ENCODE data around the gene HS1BP3.

The HS1BP3 gene

DNA sequence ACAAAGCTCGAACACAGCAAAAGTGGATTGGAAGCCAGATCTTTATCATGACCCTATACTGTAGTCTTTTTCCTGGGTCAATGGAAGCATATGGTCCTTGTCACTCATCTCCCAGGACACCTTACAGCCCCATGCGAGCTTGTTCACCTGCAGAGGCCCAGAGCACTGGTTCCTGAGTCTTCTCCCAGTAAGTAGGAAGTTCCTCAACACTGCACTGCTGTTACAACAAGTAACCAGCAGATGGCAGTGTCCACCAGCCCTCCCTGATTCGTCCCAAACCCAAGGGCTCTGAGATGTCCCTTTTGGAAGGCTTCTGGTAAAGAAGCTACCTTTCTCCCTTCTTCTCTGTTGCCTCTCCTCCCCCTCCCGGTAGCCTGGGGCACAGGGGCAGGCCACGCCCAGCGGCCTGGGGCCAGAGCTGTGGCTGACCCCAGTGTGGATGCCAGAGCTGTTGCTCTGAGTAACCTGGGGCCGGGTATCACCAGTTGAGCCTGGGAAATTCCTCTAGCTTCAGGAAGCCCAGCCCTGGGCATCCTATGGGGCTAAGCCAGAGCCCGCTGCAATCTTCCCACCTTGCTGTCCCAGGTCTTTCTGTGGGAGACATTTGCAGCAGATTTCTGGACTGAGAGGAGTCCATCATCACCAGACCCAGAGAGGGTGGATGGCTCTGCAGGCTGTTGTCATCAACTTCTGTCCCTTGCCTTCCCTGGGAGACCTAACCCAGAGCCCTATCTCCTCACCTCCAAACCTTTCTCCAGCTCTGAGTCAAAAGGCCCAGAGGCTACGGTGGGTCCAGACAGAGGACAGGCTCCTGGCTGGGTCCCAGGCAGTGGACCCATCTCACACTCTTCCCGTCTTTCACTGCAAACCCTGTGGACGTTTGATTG, 10.8 kb upstream of the HS1BP3 start:
- no peak overlapping the region for H2AFZ ChIP-seq (ENCODE audit: low read depth, low read length, severe bottlenecking)

DNA sequence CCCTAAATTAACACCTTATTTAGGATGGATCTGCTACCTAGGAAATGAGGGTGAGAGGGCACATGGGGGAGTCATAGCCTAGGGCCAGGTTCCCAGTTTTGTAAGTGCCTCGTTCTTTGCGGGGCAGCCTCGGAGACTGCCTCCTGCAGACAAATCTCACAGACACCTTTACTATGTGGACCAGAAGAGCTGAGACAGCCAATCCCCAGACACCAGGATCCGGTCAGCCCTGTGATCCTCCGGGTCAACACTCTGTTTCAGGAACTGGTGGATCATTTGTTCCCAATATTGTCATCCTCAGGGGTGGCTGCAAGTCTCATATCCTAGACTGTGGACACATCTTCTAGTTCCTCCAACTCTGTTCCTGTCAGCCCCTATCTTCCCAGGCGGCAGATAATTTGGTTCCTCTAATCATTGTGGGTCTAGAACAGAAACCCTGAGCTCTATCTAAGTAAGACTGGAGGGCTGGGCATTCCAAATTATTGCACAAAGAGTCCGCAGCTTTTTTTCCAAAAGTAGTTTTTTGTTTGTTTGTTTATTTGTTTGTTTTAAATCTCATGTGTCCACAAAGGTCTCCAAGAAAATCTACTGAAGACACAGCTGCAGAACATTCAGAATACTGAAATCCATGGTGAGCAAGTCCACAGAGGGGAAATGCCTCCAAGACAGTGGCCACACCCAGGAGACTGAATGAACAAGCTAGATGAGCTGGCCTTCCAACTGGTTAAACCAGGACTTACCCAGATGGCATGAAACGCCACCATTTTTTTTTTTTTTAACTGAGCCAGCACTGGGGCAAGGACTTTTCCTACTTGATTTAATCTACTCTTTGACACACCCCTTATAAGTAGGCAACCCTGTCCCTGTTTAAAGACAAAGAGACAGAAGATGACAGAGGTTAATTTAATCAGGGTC, 9.9 kb upstream of the HS1BP3 start:
- H3K4me2 ChIP-seq (ENCODE audit: low read depth, low read length, poor library complexity, severe bottlenecking) = no peak overlapping the region
- TF ChIP-seq EZH2phosphoT487 (conservative IDR thresholded peaks at IDR 0.05; ENCODE audit: low read length) = no peak
- TF ChIP-seq, protein P1, sequence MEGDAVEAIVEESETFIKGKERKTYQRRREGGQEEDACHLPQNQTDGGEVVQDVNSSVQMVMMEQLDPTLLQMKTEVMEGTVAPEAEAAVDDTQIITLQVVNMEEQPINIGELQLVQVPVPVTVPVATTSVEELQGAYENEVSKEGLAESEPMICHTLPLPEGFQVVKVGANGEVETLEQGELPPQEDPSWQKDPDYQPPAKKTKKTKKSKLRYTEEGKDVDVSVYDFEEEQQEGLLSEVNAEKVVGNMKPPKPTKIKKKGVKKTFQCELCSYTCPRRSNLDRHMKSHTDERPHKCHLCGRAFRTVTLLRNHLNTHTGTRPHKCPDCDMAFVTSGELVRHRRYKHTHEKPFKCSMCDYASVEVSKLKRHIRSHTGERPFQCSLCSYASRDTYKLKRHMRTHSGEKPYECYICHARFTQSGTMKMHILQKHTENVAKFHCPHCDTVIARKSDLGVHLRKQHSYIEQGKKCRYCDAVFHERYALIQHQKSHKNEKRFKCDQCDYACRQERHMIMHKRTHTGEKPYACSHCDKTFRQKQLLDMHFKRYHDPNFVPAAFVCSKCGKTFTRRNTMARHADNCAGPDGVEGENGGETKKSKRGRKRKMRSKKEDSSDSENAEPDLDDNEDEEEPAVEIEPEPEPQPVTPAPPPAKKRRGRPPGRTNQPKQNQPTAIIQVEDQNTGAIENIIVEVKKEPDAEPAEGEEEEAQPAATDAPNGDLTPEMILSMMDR (IDR thresholded peaks at IDR 0.05; ENCODE audit: insufficient read depth, low read length, poor library complexity, severe bottlenecking) = no peak
- no peak overlapping the region for H3K27ac ChIP-seq (ENCODE audit: low read depth, low read length)
- no peaks in the 10 kb centered on the region for H3F3A ChIP-seq (ENCODE audit: insufficient read depth)
- no peak overlapping the region for H2AFZ ChIP-seq (ENCODE audit: low read depth, low read length, severe bottlenecking)
- no peaks in the 10 kb centered on the region for H4K20me1 ChIP-seq (ENCODE audit: low read depth, low read length)
- H3K4me3 ChIP-seq (ENCODE audit: insufficient read depth, low read length, poor library complexity, severe bottlenecking) = no peak overlapping the region
- H3K36me3 ChIP-seq (ENCODE audit: low read length) = no peaks in the 10 kb centered on the region
- H3K9ac ChIP-seq (ENCODE audit: low read length) = no peak overlapping the region
- H3K79me2 ChIP-seq (ENCODE audit: insufficient read depth, low read length) = no peaks in the 10 kb centered on the region
- no peaks in the 10 kb centered on the region for H3K27me3 ChIP-seq (ENCODE audit: low read length)
- no peaks in the 10 kb centered on the region for H3K9me2 ChIP-seq (replicated peaks; ENCODE audit: insufficient read depth, low read length)
- H3K9me3 ChIP-seq (ENCODE audit: insufficient read depth, low read length) = no peaks in the 10 kb centered on the region

More for the DNA sequence above, 10.8 kb upstream of the HS1BP3 start:
- no peaks in the 10 kb centered on the region for H3F3A ChIP-seq (ENCODE audit: insufficient read depth)
- TF ChIP-seq, protein P1 (IDR thresholded peaks at IDR 0.05; ENCODE audit: insufficient read depth, low read length, poor library complexity, severe bottlenecking) = peak; percentile 76
- TF ChIP-seq EZH2phosphoT487 (conservative IDR thresholded peaks at IDR 0.05; ENCODE audit: low read length) = no peak
- no peaks in the 10 kb centered on the region for H3K36me3 ChIP-seq (ENCODE audit: low read length)
- H3K4me3 ChIP-seq (ENCODE audit: insufficient read depth, low read length, poor library complexity, severe bottlenecking) = no peak overlapping the region
- no peaks in the 10 kb centered on the region for H3K9me2 ChIP-seq (replicated peaks; ENCODE audit: insufficient read depth, low read length)
- no peaks in the 10 kb centered on the region for H4K20me1 ChIP-seq (ENCODE audit: low read depth, low read length)
- no peaks in the 10 kb centered on the region for H3K79me2 ChIP-seq (ENCODE audit: insufficient read depth, low read length)
- no peaks in the 10 kb centered on the region for H3K27me3 ChIP-seq (ENCODE audit: low read length)
- no peak overlapping the region for H3K27ac ChIP-seq (ENCODE audit: low read depth, low read length)
- no peak overlapping the region for H3K9ac ChIP-seq (ENCODE audit: low read length)
- no peak overlapping the region for H3K4me2 ChIP-seq (ENCODE audit: low read depth, low read length, poor library complexity, severe bottlenecking)
- H3K9me3 ChIP-seq (ENCODE audit: insufficient read depth, low read length) = no peaks in the 10 kb centered on the region

DNA sequence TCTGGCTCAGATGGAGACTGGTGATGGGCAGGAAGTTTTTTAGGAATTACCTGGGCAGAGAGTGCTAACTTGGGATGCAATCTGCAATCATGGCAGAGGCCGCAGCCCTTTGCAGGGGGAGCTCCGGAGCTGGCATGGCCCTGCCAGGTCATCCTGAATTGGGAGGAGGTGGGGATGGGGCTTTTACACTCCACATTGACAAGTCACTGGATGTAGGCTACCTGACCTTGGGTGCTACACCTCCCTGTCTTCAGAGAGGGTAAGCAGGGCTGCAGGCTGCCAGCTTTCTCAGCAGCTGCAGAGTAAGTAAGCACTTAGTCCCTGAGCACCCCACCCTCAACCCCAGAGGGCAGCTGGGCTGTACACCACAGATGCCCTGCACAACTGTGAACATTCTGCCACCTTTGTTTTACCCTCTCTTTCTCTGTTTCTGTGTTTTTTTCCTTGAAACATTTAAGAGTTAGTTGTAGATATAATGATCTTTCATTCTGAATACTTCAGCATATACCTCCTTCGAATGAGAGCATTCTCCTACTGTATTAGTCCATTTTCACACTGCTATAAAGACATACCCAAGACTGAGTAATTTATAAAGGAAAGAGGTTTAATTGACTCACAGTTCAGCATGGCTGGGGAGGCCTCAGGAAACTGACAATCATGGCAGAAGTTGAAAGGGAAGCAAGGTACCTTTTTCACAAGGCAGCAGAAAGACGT, 6.8 kb upstream of the HS1BP3 start:
- Histone ChIP-seq H3K27me3 (ENCODE audit: low read length) (no peaks in the 10 kb centered on the region), H3K9ac (ENCODE audit: low read length) (no peak overlapping the region)
- TF ChIP-seq EZH2phosphoT487 (conservative IDR thresholded peaks at IDR 0.05; ENCODE audit: low read length) = no peak
- TF ChIP-seq, protein P1 (IDR thresholded peaks at IDR 0.05; ENCODE audit: insufficient read depth, low read length, poor library complexity, severe bottlenecking) = no peak

More for the DNA sequence above, 6.8 kb upstream of the HS1BP3 start:
- Histone ChIP-seq H3K4me2 (ENCODE audit: low read depth, low read length, poor library complexity, severe bottlenecking) (no peak overlapping the region), H3K27ac (ENCODE audit: low read depth, low read length) (no peak overlapping the region), H4K20me1 (ENCODE audit: low read depth, low read length) (no peaks in the 10 kb centered on the region), H3K9me3 (ENCODE audit: insufficient read depth, low read length) (no peaks in the 10 kb centered on the region), H3K79me2 (ENCODE audit: insufficient read depth, low read length) (no peaks in the 10 kb centered on the region), H3K9me2 (replicated peaks; ENCODE audit: insufficient read depth, low read length) (no peaks in the 10 kb centered on the region), H3K36me3 (ENCODE audit: low read length) (no peaks in the 10 kb centered on the region), H3K4me3 (ENCODE audit: insufficient read depth, low read length, poor library complexity, severe bottlenecking) (no peak overlapping the region), H3F3A (ENCODE audit: insufficient read depth) (no peaks in the 10 kb centered on the region), H2AFZ (ENCODE audit: low read depth, low read length, severe bottlenecking) (no peak overlapping the region)
